Stimulated activated naive CD4-positive, alpha-beta T cell (primary cell): Measurements from ENCODE around the gene LGALS1.

Source experiments
- DNase-seq, 6 experiments: peaks; one replicate each; lab custom pipeline; 2025; lab: John Stamatoyannopoulos, UW

LGALS1 gene

GRCh38 chr22:37725551-37726240 lies 50.3 kb downstream of the LGALS1 start:
- DNase-seq = no peak

- DNase-seq = no peak
Observed at GRCh38 chr22:37726241-37726887, 50.9 kb downstream of the LGALS1 start.

- DNase-seq = no peak
Observed at GRCh38 chr22:37728620-37729019, 53.2 kb downstream of the LGALS1 start.
